BLaER1 (cell line): ENCODE measurements around the gene CENPB.

Experiments
- H3K27ac ChIP-seq: shearing (Covaris generic); formaldehyde crosslinking; 2 replicates; pipeline ENCODE4 v1.8.1; 2022
- H3K27me3 ChIP-seq: shearing (Covaris generic); formaldehyde crosslinking; 2 replicates; pipeline ENCODE4 v1.8.1; 2022
- H3K36me3 ChIP-seq: shearing (Covaris generic); formaldehyde crosslinking; 2 replicates; pipeline ENCODE4 v1.8.1; 2022
- H3K4me1 ChIP-seq: shearing (Covaris generic); formaldehyde crosslinking; 2 replicates; pipeline ENCODE4 v1.8.1; 2022
- H3K4me2 ChIP-seq: shearing (Covaris generic); formaldehyde crosslinking; 2 replicates; pipeline ENCODE4 v1.8.1; 2022
- H3K4me3 ChIP-seq: shearing (Covaris generic); formaldehyde crosslinking; 2 replicates; pipeline ENCODE4 v1.8.1; 2022
- H3K9ac ChIP-seq: shearing (Covaris generic); formaldehyde crosslinking; 2 replicates; pipeline ENCODE4 v1.8.1; 2022
- H3K9me3 ChIP-seq: shearing (Covaris generic); formaldehyde crosslinking; 2 replicates; pipeline ENCODE4 v1.8.1; 2022
- H4K20me1 ChIP-seq: shearing (Covaris generic); formaldehyde crosslinking; 2 replicates; pipeline ENCODE4 v1.8.1; 2022
- Cebpa-rat ChIP-seq: shearing (Covaris generic); IDR thresholded peaks from 2 replicates; pipeline ENCODE4 v1.8.1; 2022

CENPB gene

DNA sequence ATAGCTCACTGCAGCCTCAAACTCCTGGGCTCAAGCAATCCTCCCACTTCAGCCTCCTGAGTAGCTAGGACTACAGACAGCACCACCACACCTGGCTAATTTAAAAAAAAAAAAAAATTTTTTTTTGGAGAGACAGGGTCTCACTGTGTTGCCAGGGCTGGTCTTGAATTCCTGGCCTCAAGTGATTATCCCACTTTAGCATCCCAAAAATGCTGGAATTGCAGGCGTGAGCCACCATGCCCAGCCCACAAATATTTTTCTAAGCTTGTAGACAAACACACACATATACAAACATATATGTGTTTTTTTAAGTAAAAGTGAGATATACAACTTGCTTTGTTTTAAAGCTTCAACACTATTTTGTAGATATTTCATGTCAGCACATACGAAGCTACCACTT lies 43.3 kb downstream of the CENPB start:
- Histone ChIP-seq H3K4me1 (peaks cover 8% of the 10 kb centered on the region; the same call in 1 of the 2 replicates), H3K9me3 (no peaks in the 10 kb centered on the region), H3K9ac (no peak overlapping the region), H3K27me3 (0 out of 2 replicates have a peak, but pooled peaks cover 2% of the 10 kb centered on the region), H3K36me3 (no peaks in the 10 kb centered on the region), H3K27ac (no peak overlapping the region), H3K4me2 (no peak overlapping the region), H3K4me3 (no peak overlapping the region), H4K20me1 (no peaks in the 10 kb centered on the region)
- TF ChIP-seq Cebpa-rat = no peak

DNA sequence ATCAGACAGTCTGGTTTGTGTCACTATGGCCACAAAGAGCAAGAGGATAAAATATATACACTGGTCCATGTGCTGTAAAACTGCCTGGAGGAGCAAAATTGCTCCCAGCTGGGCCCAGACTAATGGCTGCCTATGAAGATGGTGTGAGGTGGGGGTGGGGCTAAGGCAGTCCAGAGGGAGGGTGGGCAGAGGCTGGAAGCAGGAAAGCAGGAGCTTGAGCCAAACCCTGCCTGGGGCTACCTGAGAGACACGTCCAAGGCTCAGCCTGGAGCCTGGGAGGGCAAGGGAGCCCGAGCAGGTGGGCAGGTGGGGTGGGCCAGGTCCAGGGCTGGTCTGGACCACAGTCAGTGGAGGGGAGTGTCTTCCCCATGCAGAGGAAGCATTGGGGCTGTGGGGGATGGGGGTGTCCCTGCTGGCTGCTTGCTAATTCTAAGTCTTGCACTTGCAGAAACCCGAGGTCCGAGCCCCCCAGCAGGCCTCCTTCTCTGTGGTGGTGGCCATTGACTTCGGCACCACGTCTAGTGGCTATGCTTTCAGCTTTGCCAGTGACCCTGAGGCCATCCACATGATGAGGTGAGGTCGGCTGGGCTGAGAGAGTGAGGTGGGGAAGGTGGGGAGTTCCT lies 44.6 kb downstream of the CENPB start:
- H3K36me3 ChIP-seq = no peaks in the 10 kb centered on the region
- H4K20me1 ChIP-seq = no peaks in the 10 kb centered on the region
- no peak overlapping the region for H3K27ac ChIP-seq
- peaks cover 8% of the 10 kb centered on the region; the same call in 1 of the 2 replicates for H3K4me1 ChIP-seq
- no peak overlapping the region for H3K9ac ChIP-seq
- 0 out of 2 replicates have a peak, but pooled peaks cover 2% of the 10 kb centered on the region for H3K27me3 ChIP-seq
- no peak overlapping the region for H3K4me2 ChIP-seq
- no peaks in the 10 kb centered on the region for H3K9me3 ChIP-seq
- no peak for TF ChIP-seq Cebpa-rat
- no peak overlapping the region for H3K4me3 ChIP-seq

DNA sequence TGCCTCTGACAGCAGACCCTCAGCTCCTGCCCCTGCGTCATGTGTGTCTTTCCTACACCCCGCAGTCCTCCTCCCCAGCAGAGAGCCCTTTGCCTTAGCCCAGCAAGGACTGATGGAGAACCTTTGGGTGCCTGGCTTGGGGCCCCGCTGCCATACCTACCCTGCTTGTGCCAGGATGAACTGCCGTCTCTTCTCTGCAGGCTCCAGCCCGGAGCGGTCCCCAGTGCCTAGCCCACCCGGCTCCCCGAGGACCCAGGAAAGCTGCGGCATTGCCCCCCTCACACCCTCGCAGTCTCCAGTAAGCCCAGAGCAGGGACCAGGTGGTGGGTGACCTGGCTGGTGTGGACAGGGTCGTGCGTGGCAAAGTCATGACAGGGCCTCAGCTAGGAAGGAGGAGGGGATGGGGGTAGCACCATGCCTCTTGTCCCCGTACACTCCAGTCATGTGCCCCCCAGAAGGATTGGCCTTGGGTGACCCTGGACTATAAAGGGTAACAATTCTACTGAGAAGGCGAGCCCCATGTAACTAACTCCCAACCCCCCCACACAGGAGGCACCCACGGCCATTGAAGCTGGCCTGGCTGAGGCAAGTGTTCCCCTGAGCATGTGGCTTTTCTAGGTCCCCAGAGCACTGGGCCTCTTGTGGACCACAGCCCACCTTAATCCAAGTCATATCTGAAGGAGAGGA lies 45.8 kb downstream of the CENPB start:
- H3K27me3 ChIP-seq = 0 out of 2 replicates have a peak, but pooled peaks cover 2% of the 10 kb centered on the region
- H3K9me3 ChIP-seq = no peaks in the 10 kb centered on the region
- no peak overlapping the region for H3K4me2 ChIP-seq
- no peaks in the 10 kb centered on the region for H4K20me1 ChIP-seq
- no peak overlapping the region for H3K4me3 ChIP-seq
- no peaks in the 10 kb centered on the region for H3K36me3 ChIP-seq
- no peak overlapping the region for H3K27ac ChIP-seq
- H3K9ac ChIP-seq = no peak overlapping the region
- TF ChIP-seq Cebpa-rat = no peak
- H3K4me1 ChIP-seq = peaks cover 6% of the 10 kb centered on the region; the same call in 1 of the 2 replicates

DNA sequence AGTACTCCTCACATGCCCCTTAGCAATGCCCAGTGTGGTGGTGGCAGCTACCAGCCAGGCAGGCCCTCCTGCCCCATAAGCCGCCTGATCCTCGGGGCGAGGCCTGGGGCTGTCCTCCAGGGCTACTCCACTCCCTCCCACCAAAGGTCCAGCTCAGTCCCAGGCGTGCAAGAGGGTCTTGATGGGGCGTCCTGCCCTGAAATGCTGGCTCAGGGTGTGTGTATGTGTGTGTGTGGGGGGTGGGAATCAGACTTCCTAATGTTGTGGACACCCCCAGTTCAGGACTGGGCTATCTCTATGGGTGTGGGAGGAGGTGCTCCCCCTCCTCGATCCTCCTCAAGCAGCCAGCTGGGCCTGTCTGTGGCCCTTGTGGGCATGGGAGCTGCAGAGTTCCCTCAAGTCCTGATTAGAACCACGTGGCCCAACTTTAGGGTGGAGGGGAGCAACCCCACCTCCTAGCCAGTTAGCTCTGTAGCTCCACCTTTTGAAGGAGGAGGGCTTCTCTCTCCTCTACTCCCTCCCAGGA lies 46.6 kb downstream of the CENPB start:
- Histone ChIP-seq H3K27me3 (no peaks in the 10 kb centered on the region), H3K4me3 (no peak overlapping the region), H3K4me2 (no peak overlapping the region), H3K27ac (no peak overlapping the region), H3K9me3 (no peaks in the 10 kb centered on the region), H4K20me1 (no peaks in the 10 kb centered on the region), H3K4me1 (no peaks in the 10 kb centered on the region), H3K36me3 (no peaks in the 10 kb centered on the region), H3K9ac (no peak overlapping the region)
- TF ChIP-seq Cebpa-rat = no peak

DNA sequence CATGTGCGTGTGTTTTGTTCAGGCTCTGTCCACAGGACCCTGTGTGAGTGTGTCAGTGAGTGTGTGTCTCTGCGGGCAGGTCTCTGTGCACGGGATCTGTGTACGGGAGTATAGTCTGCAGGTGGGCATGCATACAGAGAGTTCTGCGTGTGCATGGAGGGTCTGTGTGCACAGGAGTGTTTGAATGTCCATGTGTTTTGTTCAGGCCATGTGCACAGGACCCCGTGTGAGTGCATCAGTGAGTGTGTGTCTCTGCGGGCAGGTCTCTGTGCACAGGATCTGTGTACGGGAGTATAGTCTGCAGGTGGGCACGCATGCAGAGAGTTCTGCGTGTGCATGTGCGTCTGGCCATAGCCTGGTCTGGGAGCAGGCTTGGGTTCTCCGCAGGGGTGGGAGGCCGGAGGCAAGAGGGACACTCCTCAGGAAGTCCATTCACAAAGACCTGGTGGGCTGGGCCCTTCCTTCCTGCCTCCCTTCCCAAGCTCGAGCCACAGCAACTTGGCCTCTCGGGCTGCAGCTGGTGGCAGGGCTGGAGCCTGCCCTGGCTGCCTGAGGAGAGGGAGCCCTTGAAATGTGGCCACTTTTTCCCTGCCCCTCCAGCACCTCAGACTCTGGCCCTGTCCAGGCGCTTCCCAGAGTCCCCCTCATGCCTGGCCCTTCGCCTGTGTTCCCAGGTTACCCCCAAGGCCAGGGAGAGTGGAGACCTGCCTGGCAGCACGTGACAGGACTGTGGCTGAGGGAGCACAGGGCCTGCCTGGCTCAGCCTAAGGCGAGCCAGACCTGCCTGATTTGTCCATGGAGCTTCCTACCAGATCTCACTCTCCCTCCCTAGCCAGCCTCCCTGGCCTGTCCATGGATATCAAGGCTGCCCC lies 47.2 kb downstream of the CENPB start:
- H3K4me2 ChIP-seq = no peak overlapping the region
- no peak overlapping the region for H3K9ac ChIP-seq
- H3K27ac ChIP-seq = no peak overlapping the region
- no peaks in the 10 kb centered on the region for H3K27me3 ChIP-seq
- no peaks in the 10 kb centered on the region for H3K36me3 ChIP-seq
- no peaks in the 10 kb centered on the region for H3K9me3 ChIP-seq
- H3K4me1 ChIP-seq = no peaks in the 10 kb centered on the region
- no peaks in the 10 kb centered on the region for H4K20me1 ChIP-seq
- no peak overlapping the region for H3K4me3 ChIP-seq
- TF ChIP-seq Cebpa-rat = no peak

DNA sequence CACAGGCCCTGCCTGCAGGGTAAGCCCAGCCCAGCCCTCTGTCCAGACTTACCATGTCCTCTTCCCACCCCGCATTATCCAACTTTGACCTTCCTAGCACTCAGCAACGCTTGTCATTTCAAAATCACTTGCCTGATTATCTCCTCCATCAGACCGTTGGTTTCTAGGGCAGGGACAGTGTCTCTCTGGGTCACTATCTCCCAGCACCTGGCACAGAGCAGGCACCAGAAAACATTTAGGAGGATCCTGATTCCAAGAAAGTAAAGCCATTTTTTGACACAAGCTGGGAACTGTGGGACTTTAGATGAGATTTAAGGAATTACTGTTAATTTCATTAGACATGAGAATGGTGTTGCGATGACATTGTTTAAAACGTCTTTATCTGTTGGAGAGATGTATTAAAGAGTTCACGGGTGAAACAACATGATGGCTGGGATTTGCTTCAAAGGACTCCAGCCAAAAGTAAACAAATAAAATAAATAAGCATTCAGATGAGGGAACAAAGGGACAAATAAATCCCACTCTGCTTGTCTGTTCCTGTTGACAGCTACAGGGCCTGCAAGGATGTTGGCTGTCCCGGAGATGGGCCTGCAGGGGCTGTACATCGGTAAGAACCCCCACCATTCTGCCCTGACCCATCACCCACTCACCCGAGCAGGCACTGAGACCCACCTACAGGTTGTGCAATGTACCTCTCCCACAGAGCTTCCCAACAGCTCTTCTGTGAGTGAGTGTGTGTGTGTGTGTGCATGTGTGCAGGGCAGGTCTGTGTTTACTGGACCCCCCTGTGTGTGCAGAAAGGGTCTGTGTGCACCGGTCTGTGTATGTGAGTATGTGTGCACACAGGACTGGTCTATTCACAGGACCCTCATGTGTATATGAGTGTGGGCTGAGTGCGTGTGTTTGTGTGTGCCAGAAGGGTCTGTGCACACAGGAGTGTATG lies 48.2 kb downstream of the CENPB start:
- Histone ChIP-seq H3K9me3 (no peaks in the 10 kb centered on the region), H3K9ac (no peak overlapping the region), H4K20me1 (no peaks in the 10 kb centered on the region), H3K4me2 (no peak overlapping the region), H3K36me3 (no peaks in the 10 kb centered on the region), H3K27ac (no peak overlapping the region), H3K27me3 (peaks cover 8% of the 10 kb centered on the region), H3K4me3 (no peak overlapping the region), H3K4me1 (no peaks in the 10 kb centered on the region)
- TF ChIP-seq Cebpa-rat = no peak

DNA sequence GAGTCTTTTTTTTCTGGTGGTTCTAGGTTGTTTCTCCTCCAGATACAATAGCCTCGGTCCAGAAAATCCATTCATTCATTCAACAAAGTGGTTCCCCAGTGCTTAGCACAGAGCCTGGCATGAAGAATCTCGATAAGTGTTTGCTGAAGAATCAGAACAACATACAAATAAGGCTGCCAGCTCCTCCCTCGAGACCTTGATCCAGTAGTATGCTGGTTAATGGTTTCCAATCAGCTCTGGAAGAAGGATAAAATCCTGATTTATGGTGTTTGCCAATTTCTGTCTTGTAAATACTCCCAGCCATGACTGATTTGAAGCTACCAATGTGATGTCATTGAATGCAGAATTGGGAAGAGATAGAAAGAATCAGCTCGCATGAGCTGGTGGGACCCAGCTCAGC lies 50.8 kb downstream of the CENPB start:
- Histone ChIP-seq H3K27me3 (peaks cover 32% of the 10 kb centered on the region), H3K4me3 (no peak overlapping the region), H3K9ac (no peak overlapping the region), H4K20me1 (no peaks in the 10 kb centered on the region), H3K27ac (no peak overlapping the region), H3K36me3 (no peaks in the 10 kb centered on the region), H3K4me1 (peaks cover 11% of the 10 kb centered on the region; the same call in 1 of the 2 replicates), H3K9me3 (no peaks in the 10 kb centered on the region), H3K4me2 (no peak overlapping the region)
- TF ChIP-seq Cebpa-rat = no peak

DNA sequence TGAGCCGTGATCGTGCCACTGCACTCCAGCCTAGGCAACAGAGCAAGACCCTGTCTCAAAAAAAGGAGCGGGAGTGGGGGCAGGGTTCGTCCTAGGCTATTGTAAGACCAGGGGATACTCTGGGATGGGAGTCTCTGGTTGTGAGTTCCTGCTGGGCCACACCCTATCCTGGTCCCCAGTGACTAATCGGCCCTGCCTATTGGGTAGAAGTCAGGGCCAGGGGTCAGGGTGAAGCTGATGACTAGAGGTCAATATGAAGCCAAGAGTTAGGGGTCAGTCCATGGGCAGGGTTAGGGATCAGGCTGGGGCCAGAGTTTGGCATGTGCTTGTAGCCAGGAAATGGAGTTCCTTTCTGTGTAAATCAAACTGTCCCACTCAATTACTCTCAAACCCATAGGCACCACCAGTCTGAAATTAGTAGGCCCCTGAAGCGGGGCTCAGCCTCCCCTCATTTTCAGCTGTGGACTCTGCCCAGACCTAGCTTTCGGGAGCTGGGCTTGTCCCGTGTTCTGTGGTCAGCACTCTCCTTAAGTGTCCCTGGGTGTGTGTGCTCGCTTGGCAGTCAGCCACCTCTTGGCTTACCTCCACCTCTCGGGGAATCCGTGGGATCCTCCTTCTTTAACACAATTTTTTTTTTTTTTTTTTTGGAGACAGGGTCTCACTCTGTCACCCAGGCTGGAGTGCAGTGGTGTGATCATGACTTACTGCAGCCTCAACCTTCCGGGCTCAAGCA lies 52.3 kb downstream of the CENPB start:
- no peaks in the 10 kb centered on the region for H3K36me3 ChIP-seq
- peaks cover 23% of the 10 kb centered on the region for H3K4me1 ChIP-seq
- H3K4me3 ChIP-seq = no peak overlapping the region
- no peak for TF ChIP-seq Cebpa-rat
- H3K27ac ChIP-seq = no peak overlapping the region
- no peak overlapping the region for H3K9ac ChIP-seq
- H4K20me1 ChIP-seq = no peaks in the 10 kb centered on the region
- no peak overlapping the region for H3K4me2 ChIP-seq
- H3K27me3 ChIP-seq = peaks cover 32% of the 10 kb centered on the region
- H3K9me3 ChIP-seq = no peaks in the 10 kb centered on the region
